GM18907 (cell line): ENCODE measurements around the gene DQX1.

ENCODE experiments used
- ATAC-seq: cut with Tn5 transposase; IDR thresholded peaks from one replicate; pipeline ENCODE4 v1.9.1; 2021; ENCODE audit warnings: mild to moderate bottlenecking, moderate library complexity; ENCODE audit not compliant: unreplicated experiment

DQX1 gene

DNA sequence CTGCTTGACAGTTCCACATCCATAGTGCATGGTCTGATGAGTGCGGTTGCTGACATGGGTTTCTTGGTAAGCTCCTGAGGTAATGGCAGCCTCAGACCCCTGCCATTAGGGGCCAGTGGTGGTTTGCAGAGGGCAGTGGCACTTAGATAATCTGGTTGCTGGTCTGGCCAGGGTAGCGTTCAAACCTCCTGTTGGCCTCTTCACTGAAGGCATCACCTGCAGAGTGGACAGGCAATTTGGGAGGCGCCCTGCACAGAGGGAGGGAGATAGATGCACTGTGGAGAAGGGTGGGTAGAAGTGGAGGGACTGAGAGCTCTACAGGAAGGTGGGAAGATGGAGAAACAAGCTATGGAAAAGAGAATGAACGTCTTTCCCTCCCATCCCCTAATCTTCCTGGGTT, 7.4 kb upstream of the DQX1 start:
- ATAC-seq: no peak

DNA sequence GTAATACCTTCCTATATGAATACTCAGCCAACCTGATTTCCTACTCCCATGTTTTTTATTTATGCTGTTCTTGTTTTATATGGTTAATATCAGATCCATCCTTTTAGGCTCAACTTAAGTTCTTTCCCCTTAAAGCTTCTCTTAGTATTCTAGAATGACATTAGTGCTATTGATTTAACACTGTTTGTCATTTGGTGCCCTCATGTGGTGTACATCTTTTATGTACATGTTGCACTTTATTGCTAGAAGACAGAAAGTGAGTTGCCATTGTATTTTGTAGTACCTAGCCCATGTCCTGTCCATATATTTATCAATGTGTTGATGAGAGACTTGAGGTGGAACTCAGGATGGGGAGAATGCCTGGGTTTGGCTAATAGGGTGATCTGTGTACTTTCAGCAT, 6.2 kb upstream of the DQX1 start:
- ATAC-seq: no peak

DNA sequence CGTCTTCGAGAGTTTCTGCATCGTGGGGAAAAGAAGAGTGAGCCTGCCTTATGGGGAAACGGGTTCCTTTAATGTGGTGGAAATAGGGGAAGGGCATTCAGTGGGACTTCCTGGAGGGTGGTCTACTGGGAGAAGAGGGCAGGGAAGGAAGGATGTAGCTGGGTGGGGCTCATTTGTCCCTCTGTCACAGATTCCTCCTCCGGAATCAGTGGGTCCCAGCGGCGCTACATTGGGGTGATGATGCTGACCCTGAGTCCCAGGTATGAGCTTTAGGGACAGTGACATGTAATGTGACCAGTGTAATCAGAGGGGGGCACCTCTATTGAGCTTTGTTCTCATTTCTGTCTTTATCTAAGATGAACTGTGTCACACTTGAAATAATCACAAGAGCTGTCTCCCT, 5.6 kb upstream of the DQX1 start:
- no peak for ATAC-seq

DNA sequence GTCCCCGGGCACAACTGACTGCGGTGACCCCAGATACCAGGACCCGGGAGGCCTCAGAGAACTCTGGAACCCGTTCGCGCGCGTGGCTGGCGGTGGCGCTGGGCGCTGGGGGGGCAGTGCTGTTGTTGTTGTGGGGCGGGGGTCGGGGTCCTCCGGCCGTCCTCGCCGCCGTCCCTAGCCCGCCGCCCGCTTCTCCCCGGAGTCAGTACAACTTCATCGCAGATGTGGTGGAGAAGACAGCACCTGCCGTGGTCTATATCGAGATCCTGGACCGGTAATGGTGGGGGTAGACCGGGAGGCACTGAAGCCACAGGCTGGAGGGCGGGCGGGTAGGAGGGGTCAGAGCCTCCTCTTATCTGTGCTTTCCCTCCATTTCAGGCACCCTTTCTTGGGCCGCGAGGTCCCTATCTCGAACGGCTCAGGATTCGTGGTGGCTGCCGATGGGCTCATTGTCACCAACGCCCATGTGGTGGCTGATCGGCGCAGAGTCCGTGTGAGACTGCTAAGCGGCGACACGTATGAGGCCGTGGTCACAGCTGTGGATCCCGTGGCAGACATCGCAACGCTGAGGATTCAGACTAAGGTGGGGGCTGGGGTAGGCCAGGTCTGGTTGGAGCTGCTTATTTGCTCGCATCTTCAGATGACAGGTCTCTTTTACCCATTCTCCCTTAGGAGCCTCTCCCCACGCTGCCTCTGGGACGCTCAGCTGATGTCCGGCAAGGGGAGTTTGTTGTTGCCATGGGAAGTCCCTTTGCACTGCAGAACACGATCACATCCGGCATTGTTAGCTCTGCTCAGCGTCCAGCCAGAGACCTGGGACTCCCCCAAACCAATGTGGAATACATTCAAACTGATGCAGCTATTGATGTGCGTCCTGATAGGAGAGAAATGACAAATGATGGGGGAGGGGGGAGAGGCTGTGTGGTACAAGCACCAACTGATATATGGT, 4.5 kb upstream of the DQX1 start:
- peak; percentile 44 for ATAC-seq

DNA sequence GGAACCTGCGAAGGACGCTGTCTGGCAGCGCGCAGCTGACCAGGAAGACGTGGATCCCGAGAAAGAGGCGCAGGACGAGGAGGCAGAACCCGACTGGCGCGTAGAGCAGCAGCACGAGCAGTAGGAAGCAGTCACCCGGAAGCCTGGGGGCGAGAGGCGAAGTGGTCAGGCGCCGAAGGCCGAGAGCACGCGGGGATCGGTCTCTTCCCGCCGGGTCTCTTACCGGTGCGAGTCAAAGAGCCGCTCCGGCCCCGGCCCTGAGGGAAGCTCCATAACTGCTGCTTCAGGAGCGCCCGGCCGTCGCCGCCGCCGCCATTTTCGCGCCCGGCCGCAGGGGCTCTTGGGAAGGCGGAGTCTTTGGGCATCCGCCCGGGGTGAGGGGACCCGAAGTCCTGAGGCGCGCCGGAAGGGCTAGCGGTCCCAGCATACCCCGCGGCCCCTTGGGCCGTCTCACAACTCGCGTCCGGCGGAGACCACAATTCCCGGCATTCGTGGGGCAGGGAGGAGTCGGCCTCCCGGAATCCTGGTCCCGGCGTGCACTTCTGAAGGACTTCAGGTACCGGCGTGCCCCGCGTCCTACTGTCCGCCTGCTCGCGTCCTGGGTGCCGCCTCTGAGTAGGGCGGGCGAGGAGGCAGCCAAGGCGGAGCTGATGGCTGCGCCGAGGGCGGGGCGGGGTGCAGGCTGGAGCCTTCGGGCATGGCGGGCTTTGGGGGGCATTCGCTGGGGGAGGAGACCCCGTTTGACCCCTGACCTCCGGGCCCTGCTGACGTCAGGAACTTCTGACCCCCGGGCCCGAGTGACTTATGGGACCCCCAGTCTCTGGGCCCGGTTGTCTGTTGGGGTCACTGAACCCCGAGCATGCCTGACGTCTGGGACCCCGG, 3.6 kb upstream of the DQX1 start, which contains the start of the genes AUP1 and HTRA2:
Gene AUP1, minus strand, starts transcription at position 350 of the 882 bp plus-strand sequence. Its CDS starts 77 bp downstream, at position 273.
Gene HTRA2, plus strand, starts transcription at position 577 of the 882 bp plus-strand sequence. Its CDS starts 74 bp downstream, at position 651.
- ATAC-seq: peak; percentile 79

DNA sequence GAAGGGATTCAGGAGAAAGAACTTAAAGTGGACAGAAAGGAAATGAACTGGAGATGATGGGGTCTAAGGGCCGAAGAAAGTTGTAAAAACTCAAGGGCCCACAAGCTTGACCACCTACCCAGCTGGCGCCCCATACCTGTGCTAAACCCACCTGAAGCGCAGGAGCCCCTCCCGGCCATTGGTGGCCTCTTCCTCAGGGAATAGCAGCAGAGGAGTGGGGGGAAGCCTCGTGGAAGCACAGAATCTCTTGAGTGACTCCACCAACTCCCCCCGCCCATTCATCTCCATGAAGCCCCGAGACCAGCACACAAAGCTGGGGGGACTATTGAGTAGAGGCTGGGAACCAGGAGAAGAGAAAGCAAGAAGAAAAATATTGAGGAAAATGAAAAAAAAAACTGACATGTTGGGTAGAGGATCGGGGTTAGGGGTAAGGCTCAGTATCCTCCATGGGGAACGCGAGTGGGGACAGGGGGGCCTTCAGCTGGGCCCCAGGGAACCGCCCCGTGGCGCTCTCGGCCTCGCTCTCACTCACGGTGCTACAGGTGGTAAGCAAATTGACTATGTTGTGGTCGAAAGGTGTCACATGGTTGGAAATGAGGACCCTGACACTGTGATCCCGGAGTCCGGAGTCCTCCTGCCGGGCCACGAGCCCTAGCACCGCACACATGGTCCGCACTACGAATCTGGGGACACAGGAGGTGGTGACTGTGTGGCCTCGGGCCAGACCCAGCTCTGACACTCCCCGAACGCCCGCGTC, 2.7 kb upstream of the DQX1 start:
- peak; percentile 14 for ATAC-seq

DNA sequence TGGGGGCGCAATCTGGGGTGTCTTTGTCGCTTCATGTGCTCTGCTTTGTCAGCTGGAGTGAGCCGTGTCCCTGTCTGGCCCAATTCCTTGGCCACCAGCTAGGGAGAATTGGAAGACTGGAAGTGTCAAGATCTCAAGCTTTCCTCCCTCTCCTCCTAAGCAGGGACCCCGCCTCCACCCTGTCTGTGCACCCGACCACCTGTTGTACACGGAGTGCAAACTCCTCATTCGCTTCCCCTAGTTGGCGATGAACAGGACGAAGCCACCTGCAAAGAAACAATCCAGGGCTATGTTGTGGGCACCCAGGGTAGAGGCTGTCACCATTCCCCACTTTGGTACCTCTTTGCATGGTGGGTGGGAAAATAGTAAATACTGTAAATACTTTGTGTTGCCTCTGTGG, 1.7 kb upstream of the DQX1 start:
- no peak for ATAC-seq

DNA sequence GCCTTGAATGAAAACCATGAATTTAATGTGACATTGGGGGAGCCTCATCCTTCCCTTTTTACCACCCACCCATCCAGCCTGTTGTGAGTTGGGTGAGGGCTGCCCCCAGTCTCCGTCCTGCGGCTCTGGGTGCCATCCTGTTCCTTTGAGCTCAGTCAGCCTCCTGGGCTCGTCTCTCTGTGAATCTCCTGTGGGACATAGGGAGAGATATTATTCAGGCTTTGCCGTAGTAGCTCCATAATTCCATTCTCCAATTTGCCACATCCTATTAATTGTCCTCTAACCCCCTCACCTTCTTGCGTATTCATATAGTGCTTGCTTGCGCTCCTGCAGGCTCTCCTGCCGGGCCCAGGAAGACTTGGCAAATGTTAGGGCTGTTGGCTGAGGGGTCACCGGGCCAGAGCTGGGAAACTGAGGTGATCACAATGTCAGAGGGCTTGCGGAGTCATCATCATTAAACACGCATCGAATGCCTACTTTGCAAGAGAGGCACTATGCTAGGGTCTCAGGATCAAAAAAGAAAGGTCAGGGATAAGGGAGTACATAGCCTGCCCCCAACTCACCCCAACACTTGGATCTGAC, 709 bp upstream of the DQX1 start:
- no peak for ATAC-seq

DNA sequence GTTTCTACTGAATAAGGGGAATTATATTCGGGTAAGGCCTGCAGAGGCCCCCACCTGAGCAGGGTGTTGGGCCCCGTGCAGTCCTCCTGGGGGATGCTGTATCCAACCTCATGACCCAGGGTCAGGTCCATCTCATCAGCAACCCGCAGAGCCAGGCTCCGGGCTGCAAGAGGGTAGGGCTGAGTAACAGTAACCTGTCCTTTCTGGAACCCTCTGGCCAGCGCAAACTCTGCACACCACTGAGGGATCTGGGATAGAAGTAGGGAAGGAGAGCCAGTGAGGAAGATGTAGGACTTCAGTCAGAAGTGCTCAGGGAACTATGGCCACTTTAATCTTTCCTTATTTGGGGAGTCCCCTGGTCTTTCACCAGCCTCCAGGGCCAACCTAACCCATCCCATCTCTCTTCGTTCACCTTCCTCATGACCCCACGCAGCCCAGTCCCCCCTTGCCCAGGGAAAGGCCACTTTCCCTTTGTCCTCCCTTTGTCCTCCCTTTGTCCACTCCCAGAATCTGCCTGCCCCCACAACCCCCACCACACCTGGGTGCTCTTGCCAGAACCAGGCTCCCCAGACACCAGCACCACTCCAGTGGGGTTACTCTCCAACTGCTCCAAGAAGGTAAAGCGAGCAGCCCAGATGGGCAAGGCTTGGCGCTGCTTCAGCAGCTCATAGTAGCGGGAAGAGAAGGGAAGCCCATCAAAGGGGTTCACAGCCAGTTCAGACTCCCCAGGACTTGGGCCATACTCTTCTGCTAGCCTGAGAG, 895 bp downstream of the DQX1 start:
- no peak for ATAC-seq

DNA sequence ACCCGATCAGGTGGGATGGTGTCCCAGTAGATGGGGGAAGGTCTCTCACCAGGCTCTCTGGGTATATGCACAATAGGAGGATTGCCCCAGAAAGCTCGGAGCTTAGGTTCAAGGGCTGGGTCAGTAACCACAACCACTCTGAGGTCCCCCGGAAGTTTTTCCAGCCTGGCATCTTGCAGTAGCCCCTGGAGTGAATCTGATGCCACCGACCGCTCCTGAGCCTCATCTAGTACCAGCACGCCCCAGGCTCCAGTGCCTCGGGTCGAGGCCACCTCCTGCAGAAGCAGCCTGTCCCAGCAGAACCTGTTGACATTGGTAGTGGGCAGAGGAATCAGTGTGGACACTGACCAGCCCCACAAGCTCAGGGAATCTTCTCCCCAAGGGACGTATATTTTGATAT, 2.0 kb downstream of the DQX1 start:
- no peak for ATAC-seq

DNA sequence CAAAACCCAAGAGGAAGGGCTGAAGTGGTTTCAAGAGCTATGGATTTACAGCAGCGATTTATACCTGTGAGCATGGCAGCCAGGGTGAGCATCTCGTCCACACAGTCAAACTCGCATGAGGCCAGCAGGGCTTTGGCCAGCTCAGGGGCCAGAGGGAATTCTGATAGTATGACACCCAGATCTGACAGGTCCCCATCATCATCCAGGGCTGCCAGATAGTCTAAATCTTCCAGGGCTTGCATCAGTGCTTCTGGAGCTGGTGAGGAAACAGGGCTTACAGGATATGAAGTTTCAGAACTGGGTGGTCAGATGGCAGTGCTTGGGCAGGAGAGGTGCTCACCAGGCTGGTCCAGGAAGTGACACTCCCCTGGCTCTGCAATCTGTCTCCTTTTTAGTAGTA, 3.5 kb downstream of the DQX1 start:
- ATAC-seq: no peak

DNA sequence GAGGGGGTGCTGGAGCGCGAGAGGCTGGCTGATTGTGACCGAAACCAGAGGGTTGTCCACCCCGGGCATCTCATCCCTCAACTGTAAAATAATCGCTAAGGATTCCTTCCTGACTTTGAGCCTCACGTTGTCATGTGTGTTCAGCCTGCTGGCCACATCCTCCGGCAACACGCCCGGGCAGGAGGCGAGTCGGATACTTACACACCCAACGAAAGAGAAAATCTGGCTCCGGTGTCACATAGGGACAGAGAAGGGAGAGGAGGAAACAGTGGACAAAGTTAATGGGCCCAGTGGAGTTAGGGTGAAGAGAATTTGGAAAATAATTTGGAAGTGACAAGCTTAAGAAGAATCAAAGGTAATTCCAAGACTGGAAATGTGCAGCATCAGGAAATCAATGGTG, 9.4 kb downstream of the DQX1 start:
- ATAC-seq: no peak

DNA sequence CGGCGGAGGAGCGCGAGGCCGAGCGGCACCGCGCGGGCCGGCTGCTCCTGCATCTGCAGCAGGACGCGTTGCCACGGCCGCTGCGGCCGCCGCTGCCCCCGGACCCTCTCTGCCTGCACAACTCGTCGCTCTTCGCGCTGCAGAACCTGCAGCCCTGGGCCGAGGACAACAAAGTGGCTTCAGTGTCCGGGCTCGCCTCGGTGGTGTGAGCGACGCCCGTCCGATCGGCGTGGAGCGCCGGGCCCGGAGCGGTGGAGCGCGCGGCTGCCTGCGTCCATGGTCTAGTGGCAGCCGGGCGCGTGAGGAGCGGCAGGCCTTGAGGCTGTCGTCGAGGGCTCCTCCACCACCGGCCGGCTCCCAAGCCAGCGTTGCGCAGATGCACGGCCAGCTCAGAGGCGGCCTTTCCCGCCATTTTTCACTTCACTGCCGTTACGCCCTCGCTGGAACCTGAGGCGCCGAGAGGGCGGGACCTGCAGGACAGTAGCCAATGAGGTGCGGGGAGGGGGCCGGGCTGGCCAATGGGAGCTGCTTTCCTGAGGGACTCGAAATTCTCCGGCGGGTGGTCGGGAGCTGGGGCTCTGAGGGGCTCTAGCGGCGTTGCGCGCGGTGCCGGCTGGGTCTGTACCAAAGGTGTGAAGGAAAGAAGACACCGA, 9.9 kb downstream of the DQX1 start:
- ATAC-seq: peak; percentile 64

DNA sequence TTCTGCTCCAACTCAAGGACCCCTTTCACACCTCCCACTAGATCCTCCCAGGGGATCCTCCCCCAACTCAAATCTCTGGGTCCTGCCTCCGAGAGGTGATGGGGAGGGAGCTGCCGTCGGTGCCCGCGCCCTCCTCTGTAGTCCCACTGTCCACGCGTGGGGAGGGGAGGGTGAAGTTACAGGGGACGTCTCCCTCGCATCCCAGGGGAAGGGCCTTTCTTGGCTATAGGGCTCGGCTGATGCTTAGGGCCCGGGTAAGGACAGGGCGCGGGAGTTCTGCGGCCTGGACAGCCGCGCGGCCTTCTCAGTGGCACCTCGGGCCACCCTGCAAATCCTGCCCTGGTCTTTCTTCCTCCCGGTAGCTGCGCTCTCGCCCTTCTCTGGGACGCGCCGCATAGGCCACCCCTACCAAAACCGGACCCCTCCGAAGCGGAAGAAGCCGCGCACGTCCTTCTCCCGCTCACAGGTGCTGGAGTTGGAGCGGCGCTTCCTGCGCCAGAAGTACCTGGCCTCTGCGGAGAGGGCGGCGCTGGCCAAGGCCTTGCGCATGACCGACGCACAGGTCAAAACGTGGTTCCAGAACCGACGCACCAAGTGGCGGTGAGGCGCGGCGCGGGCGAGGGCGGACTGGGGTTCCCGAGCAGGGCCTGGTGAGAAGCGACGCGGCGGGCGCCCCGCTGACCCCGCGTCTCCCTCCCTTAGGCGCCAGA, 10.6 kb downstream of the DQX1 start:
- ATAC-seq: peak; percentile 14

DNA sequence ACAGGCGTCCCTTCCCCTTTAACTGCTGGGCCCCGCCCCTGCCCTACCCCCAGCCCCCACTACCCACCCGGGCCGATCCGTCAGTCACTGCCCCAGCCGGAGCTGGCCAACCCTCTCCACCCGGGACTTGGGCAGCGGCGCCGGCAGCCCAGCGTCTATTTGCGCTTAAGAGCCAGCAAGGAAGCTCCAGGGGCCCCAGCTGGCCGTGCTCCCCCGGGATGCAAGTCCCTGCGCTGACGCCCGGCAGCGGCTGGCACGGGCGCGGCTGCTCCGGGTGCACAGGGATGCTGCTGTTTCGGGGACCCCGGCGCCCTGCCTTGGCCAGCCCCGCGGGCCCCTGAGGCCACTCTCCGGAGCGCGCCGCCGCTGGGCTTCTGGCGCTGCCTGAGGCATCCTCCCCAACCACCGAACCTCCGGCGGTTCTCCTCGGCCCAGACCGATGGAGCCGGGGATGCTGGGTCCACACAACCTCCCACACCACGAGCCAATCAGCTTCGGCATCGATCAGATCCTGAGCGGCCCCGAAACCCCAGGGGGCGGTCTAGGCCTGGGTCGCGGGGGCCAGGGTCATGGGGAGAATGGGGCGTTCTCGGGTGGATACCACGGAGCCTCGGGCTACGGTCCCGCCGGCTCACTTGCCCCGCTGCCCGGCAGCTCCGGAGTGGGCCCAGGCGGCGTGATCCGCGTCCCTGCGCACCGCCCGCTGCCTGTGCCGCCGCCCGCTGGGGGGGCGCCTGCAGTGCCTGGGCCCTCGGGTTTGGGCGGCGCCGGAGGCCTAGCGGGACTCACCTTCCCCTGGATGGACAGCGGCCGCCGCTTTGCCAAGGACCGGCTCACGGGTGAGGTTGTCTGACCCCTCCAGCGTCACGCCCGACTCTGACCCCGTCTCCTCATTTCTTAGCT, 11.4 kb downstream of the DQX1 start, which contains the start of gene TLX2:
Gene TLX2, plus strand, starts transcription at position 83 of the 903 bp plus-strand sequence. Its CDS starts 357 bp downstream, at position 440.
- no peak for ATAC-seq

DNA sequence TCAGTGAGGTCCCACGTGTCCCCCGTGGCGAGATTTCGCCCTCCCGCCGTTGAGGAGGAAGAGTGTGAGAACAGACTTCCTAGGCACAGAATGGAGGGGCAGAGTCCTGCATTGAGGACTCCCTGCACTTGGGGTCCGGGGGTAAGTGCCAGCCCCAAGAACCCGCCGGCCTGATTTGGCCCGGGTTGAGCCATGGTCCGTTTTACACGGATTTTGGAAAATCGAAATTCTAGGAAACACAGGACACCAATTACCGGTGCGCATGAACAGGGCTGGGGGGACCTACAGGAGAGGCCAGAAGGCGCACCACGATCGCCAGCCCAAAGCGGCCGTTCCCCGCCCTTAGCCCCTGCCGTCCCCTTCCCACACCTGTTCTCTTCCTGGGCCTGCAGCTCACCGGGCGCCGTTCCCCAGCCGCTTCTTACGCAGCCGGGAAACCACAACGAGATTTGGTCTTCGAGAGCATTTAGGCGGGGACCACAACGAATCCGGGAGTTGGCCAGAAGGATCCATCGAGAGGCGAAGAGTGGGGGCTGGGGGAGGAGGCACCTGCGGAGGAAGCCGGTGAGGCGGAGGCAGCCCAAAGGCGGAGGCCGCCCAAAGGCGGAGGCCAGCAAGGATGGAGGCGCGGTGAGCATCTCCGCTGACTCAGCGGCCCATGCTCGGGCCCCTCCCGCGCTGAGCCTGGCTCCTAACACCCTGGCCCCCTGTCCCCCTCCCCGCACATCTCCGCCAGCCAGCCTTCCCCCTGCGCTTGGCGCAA, 12.2 kb downstream of the DQX1 start:
- ATAC-seq: no peak
